B cell (primary cell): Measurements from ENCODE around the gene SYNGAP1. TPM values are rescaled to one million over a fixed set of nuclear protein-coding genes. Genes with fewer than 3 reads are reported as not detected.

Experiments
- ATAC-seq: fragments of 200-7000 bp; cut with Tn5 transposase; one replicate; pipeline ENCODE4 v1.10.0; 2021; ENCODE audit warnings: low read depth, mild to moderate bottlenecking, moderate number of reproducible peaks, moderate library complexity
- CTCF ChIA-PET: fragments of 350-600 bp; sonication (Branson Sonifier 250); formaldehyde crosslinking; loops from one replicate; lab custom pipeline; 2021; ENCODE audit warnings: antibody characterized with exemption, inconsistent platforms; lab: Charles Lee
- POLR2A ChIA-PET: fragments of 350-600 bp; sonication (Branson Sonifier 250); formaldehyde crosslinking; loops from one replicate; lab custom pipeline; 2021; ENCODE audit warnings: antibody characterized with exemption; lab: Charles Lee
- DNase-seq: peaks from one replicate; pipeline ENCODE4 v3.0.0; 2013
- H2AFZ ChIP-seq: 2 replicates; pipeline ENCODE4 v1.6.1; 2012; ENCODE audit warnings: mild to moderate bottlenecking, low read depth, low read length; ENCODE audit not compliant: insufficient read depth, poor library complexity, severe bottlenecking
- H3K27ac ChIP-seq, 2 donors: 1 replicate in 1 of 2; 2 replicates in 1 of 2; pipeline ENCODE4 v1.5.1; 2012 to 2013; ENCODE audit warnings: low read length in 2 of 2, mild to moderate bottlenecking in 2 of 2, moderate library complexity in 1 of 2
- H3K27me3 ChIP-seq, 4 experiments: fragments of 200-600 bp in 1 of 4; sonication (generic) in 1 of 4; replicated peaks in 1 of 4; 1 replicate in 2 of 4; 2 replicates in 2 of 4; pipeline versions ENCODE4 v1.6.1 to v1.7.0; 2013 to 2016; ENCODE audit warnings: low read length in 3 of 4, mild to moderate bottlenecking in 2 of 4, mixed read lengths in 1 of 4, moderate library complexity in 1 of 4; ENCODE audit not compliant: insufficient read depth in 4 of 4, control insufficient read depth in 3 of 4; ENCODE audit errors: control extremely low read depth in 1 of 4
- H3K36me3 ChIP-seq, 2 experiments: replicated peaks in 1 of 2; 1 replicate in 1 of 2; 2 replicates in 1 of 2; pipeline versions ENCODE4 v1.6.1 to v1.7.1; 2013; ENCODE audit warnings: low read length in 1 of 2; ENCODE audit not compliant: insufficient read depth in 2 of 2, control insufficient read depth in 1 of 2; ENCODE audit errors: control extremely low read depth in 1 of 2, extremely low read depth in 1 of 2
- H3K4me1 ChIP-seq, 2 donors: fragments of 200-600 bp in 1 of 2; sonication (generic) in 1 of 2; 1 replicate in 1 of 2; 2 replicates in 1 of 2; pipeline versions ENCODE4 v1.5.1 to v1.6.1; 2013 to 2017; ENCODE audit warnings: low read length in 2 of 2; ENCODE audit not compliant: control insufficient read depth in 2 of 2, insufficient read depth in 2 of 2
- H3K4me2 ChIP-seq: replicated peaks from 2 replicates; pipeline ENCODE3; 2012; ENCODE audit warnings: mild to moderate bottlenecking, low read depth, low read length; ENCODE audit not compliant: poor library complexity, severe bottlenecking
- H3K4me3 ChIP-seq, 5 experiments: fragments of 200-600 bp in 1 of 5; sonication (generic) in 1 of 5; 1 replicate in 3 of 5; 2 replicates in 2 of 5; pipeline versions ENCODE4 v1.5.1 to v1.7.0; 2011 to 2016; ENCODE audit warnings: low read length in 4 of 5, mild to moderate bottlenecking in 4 of 5, low read depth in 2 of 5, control low read depth in 1 of 5, moderate library complexity in 1 of 5; ENCODE audit not compliant: insufficient read depth in 1 of 5; ENCODE audit errors: control extremely low read depth in 1 of 5, extremely low read depth in 1 of 5
- H3K79me2 ChIP-seq: fragments of 200-600 bp; sonication (generic); one replicate; pipeline ENCODE4 v1.6.0; 2016; ENCODE audit warnings: low read length; ENCODE audit not compliant: control insufficient read depth, insufficient read depth
- H3K9ac ChIP-seq: fragments of 200-600 bp; sonication (generic); 2 replicates; pipeline ENCODE4 v1.6.1; 2017; ENCODE audit warnings: mild to moderate bottlenecking, low read length, moderate library complexity
- H3K9me3 ChIP-seq, 3 donors: one replicate each; pipeline versions ENCODE4 v1.6.1 to v1.7.1; 2013; ENCODE audit warnings: low read length in 2 of 3; ENCODE audit not compliant: control insufficient read depth in 2 of 3, insufficient read depth in 1 of 3; ENCODE audit errors: control extremely low read depth in 1 of 3
- H4K20me1 ChIP-seq: 2 replicates; pipeline ENCODE4 v1.6.0; 2012; ENCODE audit warnings: mild to moderate bottlenecking, low read length; ENCODE audit not compliant: insufficient read depth, control insufficient read depth, poor library complexity, severe bottlenecking
- H3K27ac Mint-ChIP-seq: one replicate; pipeline ENCODE4 v1.8.0; 2021; ENCODE audit warnings: mixed read lengths
- H3K27me3 Mint-ChIP-seq: one replicate; pipeline ENCODE4 v1.8.0; 2021; ENCODE audit warnings: mixed read lengths
- H3K4me1 Mint-ChIP-seq: one replicate; pipeline ENCODE4 v1.8.0; 2021; ENCODE audit warnings: mixed read lengths
- H3K4me3 Mint-ChIP-seq: one replicate; pipeline ENCODE4 v1.8.0; 2021; ENCODE audit warnings: mixed read lengths
- H3K9me3 Mint-ChIP-seq: one replicate; pipeline ENCODE4 v1.8.0; 2022; ENCODE audit warnings: mixed read lengths; ENCODE audit not compliant: insufficient read depth
- CTCF ChIP-seq: fragments of 200-600 bp; IDR thresholded peaks from one replicate; pipeline ENCODE4 v1.8.0; 2022; ENCODE audit warnings: antibody characterized with exemption, mild to moderate bottlenecking
- EZH2 ChIP-seq: IDR thresholded peaks from 2 replicates; pipeline ENCODE4 v1.6.1; 2012; ENCODE audit warnings: borderline replicate concordance, low read depth, mild to moderate bottlenecking, moderate library complexity, low read length; ENCODE audit not compliant: insufficient read depth, poor library complexity, severe bottlenecking
- WGBS: methylation state at CpG from one replicate; pipeline ENCODE4 v1.1.5; 2013; ENCODE audit warnings: missing lambda C conversion rate; ENCODE audit not compliant: insufficient coverage; 5-methylcytosine and 5-hydroxymethylcytosine counted together
- intact Hi-C: fragments of 100-400 bp; cut with micrococcal nuclease; formaldehyde crosslinking; loops from one replicate; pipeline ENCODE4 v1.10.0; 2022
- polyA plus RNA-seq: library from polyadenylated mRNA; depleted of rRNA; stranded (reverse); fragments of >200 nt; gene quantifications from 2 replicates; pipeline ENCODE4 v1.2.3, GENCODE V29; 2012
- total RNA-seq, 2 donors: library from RNA; stranded (reverse); fragments of 120-200 nt in 1 of 2; gene quantifications; 1 replicate in 1 of 2; 2 replicates in 1 of 2; pipeline versions ENCODE4 v1.2.3 to v1.2.4, GENCODE V29; 2013 to 2022

The SYNGAP1 gene
- total and polyA plus RNA-seq, 2 donors (not counting 1 experiment from before 2014, with no cell fraction given) = 18.6 to 43.0 TPM

GRCh38 chr6:33428966-33429749, 9.3 kb downstream of the SYNGAP1 start:
- no peaks in the 10 kb centered on the region for H3K9me3 Mint-ChIP-seq
- ChIA-PET POLR2A (interaction anchor here (1.0 kb wide), 1 partner anchor 141 kb away, joined by 5 read pairs; no protein-coding TSS in a partner anchor), CTCF (interaction anchor here (0.6 to 1.3 kb wide), 7 partner anchors 10 to 158 kb away, joined by 3 to 6 read pairs (median 3); partner anchors contain the start of gene CUTA)
- Histone ChIP-seq H4K20me1 (no peaks in the 10 kb centered on the region), H3K36me3 (no peaks in the 10 kb centered on the region), H3K9me3 (no peaks in the 10 kb centered on the region), H3K27me3 (no peaks in the 10 kb centered on the region), H3K79me2 (peaks cover 19% of the 10 kb centered on the region), H3K4me3 (no peak overlapping the region), H3K4me2 (peak overlapping the region; percentile 88), H2AFZ (no peak overlapping the region), H3K27ac (peak overlapping the region; percentile 59 to 75), H3K9ac (peak overlapping the region; percentile 58), H3K4me1 (peaks cover 78 to 88% of the 10 kb centered on the region in 2 donors)
- H3K27ac Mint-ChIP-seq = peak overlapping the region; percentile 96
- ATAC-seq (no peak), DNase-seq (peak; percentile 33)
- no peak for TF ChIP-seq EZH2
- no peak for TF ChIP-seq CTCF
- WGBS = 79% methylated on average over 3 of the region's 5 CpGs
- peak overlapping the region; percentile 96 for H3K4me3 Mint-ChIP-seq
- intact Hi-C loops = loop anchor here (1.0 to 5.0 kb wide), 3 partner anchors 19 to 193 kb away; partner anchors contain the start of genes ITPR3 and TAPBP
- H3K27me3 Mint-ChIP-seq = no peaks in the 10 kb centered on the region
- H3K4me1 Mint-ChIP-seq = peaks cover 94% of the 10 kb centered on the region

GRCh38 chr6:33429750-33430052, 9.8 kb downstream of the SYNGAP1 start:
- Histone ChIP-seq H3K9ac (no peak overlapping the region), H2AFZ (no peak overlapping the region), H3K9me3 (no peaks in the 10 kb centered on the region), H3K4me3 (no peak overlapping the region), H3K4me2 (peak overlapping the region; percentile 88), H3K27me3 (no peaks in the 10 kb centered on the region), H3K27ac (peak overlapping the region; percentile 56 to 75), H4K20me1 (no peaks in the 10 kb centered on the region), H3K36me3 (peaks cover 0 to 1% of the 10 kb centered on the region in 2 experiments), H3K4me1 (peaks cover 76 to 85% of the 10 kb centered on the region in 2 donors), H3K79me2 (peaks cover 14% of the 10 kb centered on the region)
- Mint-ChIP-seq H3K27me3 (no peaks in the 10 kb centered on the region), H3K4me1 (peaks cover 89% of the 10 kb centered on the region), H3K9me3 (no peaks in the 10 kb centered on the region), H3K27ac (peak overlapping the region; percentile 96), H3K4me3 (peak overlapping the region; percentile 96)
- TF ChIP-seq CTCF (no peak), EZH2 (no peak)
- no peak for ATAC-seq
- intact Hi-C loops = loop anchor here (5.0 kb wide), 2 partner anchors 117 to 193 kb away; partner anchors contain the start of genes ITPR3 and TAPBP
- WGBS = no CpG with 5 or more reads among the region's 2 CpGs
- DNase-seq = peak; percentile 36
- POLR2A ChIA-PET = no interaction called here
- CTCF ChIA-PET = interaction anchor here (1.1 to 1.3 kb wide), 4 partner anchors 10 to 157 kb away, joined by 3 to 6 read pairs (median 3); partner anchors contain the start of gene CUTA
